NCI-H774 (cell line): ENCODE results near the gene IL1RL2.

ENCODE experiments used
- DNase-seq: peaks from one replicate; lab custom pipeline; 2025; lab: John Stamatoyannopoulos, UW

The IL1RL2 gene

GRCh38 chr2:102158011-102158755 is 28.6 kb upstream of the IL1RL2 start:
- no peak for DNase-seq

- DNase-seq = no peak
Observed at GRCh38 chr2:102159295-102159694, 27.5 kb upstream of the IL1RL2 start.

- no peak for DNase-seq
Observed at GRCh38 chr2:102166189-102166845, 20.5 kb upstream of the IL1RL2 start.

GRCh38 chr2:102168026-102168771 is 18.6 kb upstream of the IL1RL2 start:
- DNase-seq = no peak

- no peak for DNase-seq
Observed at GRCh38 chr2:102171946-102172345, 14.9 kb upstream of the IL1RL2 start.

GRCh38 chr2:102172745-102173144 is 14.1 kb upstream of the IL1RL2 start:
- DNase-seq = no peak

GRCh38 chr2:102176172-102176571 is 10.7 kb upstream of the IL1RL2 start:
- DNase-seq = no peak

- DNase-seq = no peak
Observed at GRCh38 chr2:102177814-102178478, 8.9 kb upstream of the IL1RL2 start.

GRCh38 chr2:102179061-102179460 is 7.8 kb upstream of the IL1RL2 start:
- DNase-seq = no peak

GRCh38 chr2:102179788-102180686 is 6.8 kb upstream of the IL1RL2 start:
- no peak for DNase-seq

GRCh38 chr2:102180687-102180999 is 6.2 kb upstream of the IL1RL2 start:
- DNase-seq = no peak

GRCh38 chr2:102181376-102181775 is 5.4 kb upstream of the IL1RL2 start:
- DNase-seq = no peak

GRCh38 chr2:102181919-102182635 is 4.7 kb upstream of the IL1RL2 start:
- DNase-seq = no peak

- DNase-seq = no peak
Observed at GRCh38 chr2:102184018-102184417, 2.8 kb upstream of the IL1RL2 start.

GRCh38 chr2:102184568-102184967 is 2.3 kb upstream of the IL1RL2 start:
- DNase-seq = no peak

GRCh38 chr2:102185347-102185746 is 1.5 kb upstream of the IL1RL2 start:
- no peak for DNase-seq

GRCh38 chr2:102187496-102188150 is 800 bp downstream of the IL1RL2 start:
- no peak for DNase-seq

- DNase-seq = no peak
Observed at GRCh38 chr2:102190430-102191107, 3.7 kb downstream of the IL1RL2 start.

GRCh38 chr2:102191501-102191900 is 4.7 kb downstream of the IL1RL2 start:
- no peak for DNase-seq

GRCh38 chr2:102193074-102193473 is 6.3 kb downstream of the IL1RL2 start:
- DNase-seq = no peak
